K562 (cell line): Measurements from ENCODE around the gene STT3A. TPM values are rescaled to one million over a fixed set of nuclear protein-coding genes. Genes with fewer than 3 reads are reported as not detected.

ENCODE experiments used
- ARID1B ChIP-seq: fragments of 450-650 bp; IDR thresholded peaks from 2 replicates; pipeline ENCODE4 v1.6.1; 2016; ENCODE audit warnings: antibody characterized with exemption, mild to moderate bottlenecking, inconsistent platforms
- FOXP1 ChIP-seq: sonication (generic); formaldehyde crosslinking; IDR thresholded peaks from 2 replicates; pipeline ENCODE4 v1.8.0; 2022; ENCODE audit warnings: mild to moderate bottlenecking, missing genetic modification reagents
- GATAD2A ChIP-seq: fragments of 450-650 bp; IDR thresholded peaks from 2 replicates; pipeline ENCODE4 v1.6.1; 2017
- MBD2 ChIP-seq: sonication (generic); IDR thresholded peaks from 2 replicates; pipeline ENCODE4 v1.6.1; 2016; ENCODE audit warnings: low read depth, borderline replicate concordance
- PYGO2 ChIP-seq: fragments of 450-650 bp; IDR thresholded peaks from 2 replicates; pipeline ENCODE4 v1.6.1; 2016; ENCODE audit warnings: mild to moderate bottlenecking, missing genetic modification characterization, moderate library complexity, missing compliant biosample characterization
- SAFB2 ChIP-seq: fragments of 200-400 bp; formaldehyde crosslinking; IDR thresholded peaks from 2 replicates; pipeline ENCODE4 v1.6.1; 2018; ENCODE audit warnings: borderline replicate concordance, low read length, low read depth, moderate library complexity; ENCODE audit not compliant: severe bottlenecking
- SPI1 ChIP-seq: IDR thresholded peaks from 2 replicates; pipeline ENCODE4 v1.6.1; 2011; ENCODE audit warnings: low read depth, low read length, control low read depth, borderline replicate concordance
- WHSC1 ChIP-seq: IDR thresholded peaks from one replicate; pipeline ENCODE4 v1.6.1; 2012; ENCODE audit warnings: low read length, control low read depth, inconsistent platforms
- ZBTB2 ChIP-seq: fragments of 450-650 bp; IDR thresholded peaks from 2 replicates; pipeline ENCODE4 v1.6.1; 2016; ENCODE audit warnings: antibody characterized with exemption
- ZBTB43 ChIP-seq: sonication (generic); formaldehyde crosslinking; IDR thresholded peaks from 2 replicates; pipeline ENCODE4 v1.8.0; 2023; ENCODE audit warnings: mild to moderate bottlenecking, missing genetic modification reagents
- ZNF121 ChIP-seq: sonication (generic); formaldehyde crosslinking; conservative IDR thresholded peaks from 2 replicates; pipeline ENCODE4 v1.8.0; 2022; ENCODE audit warnings: missing genetic modification reagents
- ZNF146 ChIP-seq: IDR thresholded peaks from one replicate; pipeline ENCODE4 v1.6.1; 2018; ENCODE audit warnings: missing compliant biosample characterization; ENCODE audit not compliant: unreplicated experiment
- ZNF431 ChIP-seq: sonication (generic); formaldehyde crosslinking; IDR thresholded peaks from 2 replicates; pipeline ENCODE4 v1.8.0; 2022; ENCODE audit warnings: mild to moderate bottlenecking, missing genetic modification reagents
- polyA plus RNA-seq, 8 experiments: library from polyadenylated mRNA; depleted of rRNA in 4 of 8; stranded (reverse) in 5 of 8; unstranded in 3 of 8; fragments of >200 nt; fragmentation: Nextera tagmentation in 2 of 8; fragmentation: Illumina TruSeq in 1 of 8; extraction: Ambion mirVana in 2 of 8; extraction: Trizol in 1 of 8; gene quantifications; 2 replicates each; pipeline versions ENCODE4 v1.2.1 to v1.2.3, GENCODE V29; 2011 to 2014; ENCODE audit warnings: inconsistent platforms in 1 of 8, missing spikeins in 1 of 8
- total RNA-seq, 7 experiments: library from RNA; depleted of rRNA in 6 of 7; stranded (reverse); fragments of >200 nt in 6 of 7; fragmentation: Illumina TruSeq in 2 of 7; extraction: Trizol in 2 of 7; gene quantifications; 2 replicates each; pipeline versions ENCODE4 v1.2.1 to v1.2.3, GENCODE V29; 2011 to 2021; ENCODE audit warnings: low replicate concordance in 1 of 7
- TF ChIP-seq, protein P1 (sequence below): sonication (generic); formaldehyde crosslinking; IDR thresholded peaks from 2 replicates; pipeline ENCODE4 v1.8.0; 2022; ENCODE audit warnings: mild to moderate bottlenecking, missing genetic modification reagents
- TF ChIP-seq, protein P2 (sequence below): fragments of 250-450 bp; sonication (Bioruptor Pico); IDR thresholded peaks from 2 replicates; pipeline ENCODE4 v1.8.0; 2021; ENCODE audit warnings: borderline replicate concordance, mild to moderate bottlenecking, moderate library complexity; ENCODE audit not compliant: poor library complexity, severe bottlenecking
- TF ChIP-seq, protein P3 (sequence below): fragments of 450-650 bp; IDR thresholded peaks from one replicate; pipeline ENCODE4 v1.6.1; 2018; ENCODE audit warnings: mild to moderate bottlenecking, moderate library complexity; ENCODE audit not compliant: partially characterized antibody
- TF ChIP-seq, protein P4 (sequence below): fragments of 250-450 bp; sonication (Bioruptor Pico); IDR thresholded peaks from 2 replicates; pipeline ENCODE4 v1.4.0; 2020; ENCODE audit warnings: mild to moderate bottlenecking, moderate library complexity

Gene STT3A
- total and polyA plus RNA-seq, 9 of the 15 experiments (the other 6 are each of a cell fraction or from before 2014, with no cell fraction given), result 70.7 to 330 (median 192) TPM

DNA sequence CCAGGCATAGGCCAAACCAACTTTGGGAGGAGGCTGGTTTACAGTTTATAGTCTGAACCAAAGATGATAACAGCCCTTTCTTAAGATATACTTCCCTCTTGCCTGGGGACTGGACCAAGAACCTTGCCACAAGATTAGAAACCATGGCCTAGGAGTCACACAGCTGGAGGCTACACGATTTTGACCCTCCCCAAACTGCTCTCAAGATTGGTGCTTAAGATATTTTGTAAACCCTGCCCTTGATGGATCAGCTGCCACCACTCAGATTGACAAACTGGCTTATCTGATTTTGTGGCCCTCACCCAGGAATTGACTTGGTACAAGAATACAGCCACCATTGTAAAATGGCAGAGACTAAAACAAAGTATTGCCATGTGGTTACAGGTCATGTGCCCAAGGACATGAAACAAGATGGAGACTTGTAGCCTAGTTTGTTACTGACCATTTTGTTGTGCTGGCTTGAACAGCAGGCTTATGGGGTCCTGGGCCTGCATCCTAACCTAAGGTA lies 40.8 kb upstream of the STT3A start (continued):
- no peak for TF ChIP-seq ZNF121 (CRISPR knock-in tag)
- no peak for TF ChIP-seq WHSC1
- TF ChIP-seq SPI1, result no peak
- no peak for TF ChIP-seq PYGO2 (tag)
- TF ChIP-seq ZBTB2, result 0 out of 2 replicates have a peak, but pooled peaks have one; percentile 34
- TF ChIP-seq, protein P1, sequence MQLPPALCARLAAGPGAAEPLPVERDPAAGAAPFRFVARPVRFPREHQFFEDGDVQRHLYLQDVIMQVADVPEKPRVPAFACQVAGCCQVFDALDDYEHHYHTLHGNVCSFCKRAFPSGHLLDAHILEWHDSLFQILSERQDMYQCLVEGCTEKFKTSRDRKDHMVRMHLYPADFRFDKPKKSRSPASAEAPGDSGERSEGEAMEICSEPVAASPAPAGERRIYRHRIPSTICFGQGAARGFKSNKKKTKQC, result no peak
- TF ChIP-seq, protein P2, sequence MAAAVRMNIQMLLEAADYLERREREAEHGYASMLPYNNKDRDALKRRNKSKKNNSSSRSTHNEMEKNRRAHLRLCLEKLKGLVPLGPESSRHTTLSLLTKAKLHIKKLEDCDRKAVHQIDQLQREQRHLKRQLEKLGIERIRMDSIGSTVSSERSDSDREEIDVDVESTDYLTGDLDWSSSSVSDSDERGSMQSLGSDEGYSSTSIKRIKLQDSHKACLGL (CRISPR knock-in tag), result no peak
- peak; percentile 83 for TF ChIP-seq ARID1B
- no peak for TF ChIP-seq ZBTB43
- TF ChIP-seq, protein P3, sequence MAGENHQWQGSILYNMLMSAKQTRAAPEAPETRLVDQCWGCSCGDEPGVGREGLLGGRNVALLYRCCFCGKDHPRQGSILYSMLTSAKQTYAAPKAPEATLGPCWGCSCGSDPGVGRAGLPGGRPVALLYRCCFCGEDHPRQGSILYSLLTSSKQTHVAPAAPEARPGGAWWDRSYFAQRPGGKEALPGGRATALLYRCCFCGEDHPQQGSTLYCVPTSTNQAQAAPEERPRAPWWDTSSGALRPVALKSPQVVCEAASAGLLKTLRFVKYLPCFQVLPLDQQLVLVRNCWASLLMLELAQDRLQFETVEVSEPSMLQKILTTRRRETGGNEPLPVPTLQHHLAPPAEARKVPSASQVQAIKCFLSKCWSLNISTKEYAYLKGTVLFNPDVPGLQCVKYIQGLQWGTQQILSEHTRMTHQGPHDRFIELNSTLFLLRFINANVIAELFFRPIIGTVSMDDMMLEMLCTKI, result no peak
- TF ChIP-seq GATAD2A, result no peak
- TF ChIP-seq ZNF431, result no peak
- TF ChIP-seq, protein P4, sequence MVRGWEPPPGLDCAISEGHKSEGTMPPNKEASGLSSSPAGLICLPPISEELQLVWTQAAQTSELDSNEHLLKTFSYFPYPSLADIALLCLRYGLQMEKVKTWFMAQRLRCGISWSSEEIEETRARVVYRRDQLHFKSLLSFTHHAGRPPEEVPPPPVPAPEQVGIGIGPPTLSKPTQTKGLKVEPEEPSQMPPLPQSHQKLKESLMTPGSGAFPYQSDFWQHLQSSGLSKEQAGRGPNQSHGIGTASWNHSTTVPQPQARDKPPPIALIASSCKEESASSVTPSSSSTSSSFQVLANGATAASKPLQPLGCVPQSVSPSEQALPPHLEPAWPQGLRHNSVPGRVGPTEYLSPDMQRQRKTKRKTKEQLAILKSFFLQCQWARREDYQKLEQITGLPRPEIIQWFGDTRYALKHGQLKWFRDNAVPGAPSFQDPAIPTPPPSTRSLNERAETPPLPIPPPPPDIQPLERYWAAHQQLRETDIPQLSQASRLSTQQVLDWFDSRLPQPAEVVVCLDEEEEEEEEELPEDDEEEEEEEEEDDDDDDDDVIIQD (CRISPR knock-in tag), result no peak
- no peak for TF ChIP-seq ZNF146 (CRISPR knock-in tag)
- TF ChIP-seq FOXP1 (CRISPR knock-in tag), result no peak
- TF ChIP-seq SAFB2, result no peak
- TF ChIP-seq MBD2, result no peak
